Heart right ventricle (tissue), 16 donors: ENCODE results near the gene DRD3. TPM values are rescaled to one million over a fixed set of nuclear protein-coding genes. Genes with fewer than 3 reads are reported as not detected.

ENCODE experiments used
- ATAC-seq, 8 donors: fragments of 200-7000 bp; cut with Tn5 transposase; one replicate each; pipeline ENCODE4 v1.9.1; 2020; ENCODE audit warnings: mild to moderate bottlenecking in 8 of 8, moderate library complexity in 8 of 8, moderate number of reproducible peaks in 1 of 8
- DNase-seq, 2 donors: peaks; one replicate each; pipeline ENCODE4 v3.0.0-alpha.2; 2020
- H3K27ac ChIP-seq, 10 donors: fragments of 200-600 bp; sonication (generic) in 2 of 10; one replicate each; pipeline versions ENCODE4 v1.5.0 to v1.8.0; 2020 to 2022; ENCODE audit warnings: mild to moderate bottlenecking in 3 of 10
- H3K27me3 ChIP-seq, 7 donors: fragments of 200-600 bp; one replicate each; pipeline ENCODE4 v1.8.0; 2021 to 2022; ENCODE audit warnings: mild to moderate bottlenecking in 2 of 7
- H3K36me3 ChIP-seq, 9 donors: fragments of 200-600 bp; sonication (generic) in 1 of 9; one replicate each; pipeline versions ENCODE4 v1.5.0 to v1.8.0; 2020 to 2022; ENCODE audit warnings: mild to moderate bottlenecking in 2 of 9
- H3K4me1 ChIP-seq, 9 donors: fragments of 200-600 bp; sonication (generic) in 1 of 9; one replicate each; pipeline versions ENCODE4 v1.5.0 to v1.8.0; 2020 to 2022; ENCODE audit warnings: mild to moderate bottlenecking in 4 of 9
- H3K4me3 ChIP-seq, 10 donors: fragments of 200-600 bp; sonication (generic) in 2 of 10; one replicate each; pipeline versions ENCODE4 v1.5.0 to v1.8.0; 2020 to 2022; ENCODE audit warnings: mild to moderate bottlenecking in 7 of 10, moderate library complexity in 2 of 10
- H3K9me3 ChIP-seq, 11 donors: fragments of 200-600 bp in 10 of 11; sonication (generic) in 2 of 11; one replicate each; pipeline versions ENCODE4 v1.5.0 to v1.8.0; 2013 to 2022; ENCODE audit warnings: mild to moderate bottlenecking in 2 of 11, control low read depth in 1 of 11, moderate library complexity in 1 of 11
- WGBS, 2 donors: extraction: QIAGEN DNeasy Blood & Tissue Kit; methylation state at CpG; one replicate each; pipeline ENCODE4 v1.1.7; 2013; ENCODE audit warnings: inconsistent platforms in 1 of 2; 5-methylcytosine and 5-hydroxymethylcytosine counted together
- intact Hi-C, 10 donors: fragments of 100-400 bp; cut with DNase I; formaldehyde crosslinking; loops; one replicate each; pipeline versions ENCODE4 v1.11.1 to v1.14.2; 2022
- polyA plus RNA-seq, 2 donors: library from polyadenylated mRNA; stranded (reverse); fragments of 200-250 nt; gene quantifications; one replicate each; pipeline ENCODE4 v1.2.3, GENCODE V29; 2013
- total RNA-seq, 10 donors: library from RNA; stranded (reverse); fragmentation: NEBNext Ultra II Directional in 3 of 10; extraction: Animal tissue kit (Norgen Biotek cat#: 25700) in 3 of 10; gene quantifications; one replicate each; pipeline versions ENCODE4 v1.2.1 to v1.2.4, GENCODE V29; 2021 to 2023
- TF ChIP-seq, protein P1 (sequence below), 9 donors: fragments of 200-600 bp; sonication (generic) in 2 of 9; IDR thresholded peaks; one replicate each; pipeline versions ENCODE4 v1.5.0 to v1.8.0; 2021 to 2022; ENCODE audit warnings: antibody characterized with exemption in 9 of 9, mild to moderate bottlenecking in 5 of 9, moderate library complexity in 1 of 9
- donor health status: Arrhythmogenic right ventricular cardiomyopathy.
- donor health status: ischemic (EF 13 %, LVEDD 7.1; RV severe dilation, severe dysfunction).
- donor health status: healthy with polysubstance abuse.
- donor health status: DM: no; HTN: yes; CAD: no.
- donor health status: DM: no; HTN: no; CAD: no.
- donor health status: ischemic (EF 25% LVEDD 6.9; RV normal size, moderate dysfunction).
- donor health status: ischemic (EF 25% LVEDD 5.7; RV mildly dilated, moderate dysfunction).
- donor health status: healthy.
- donor health status: DM: yes; HTN: yes; CAD: no.
- donor health status: Ischemic cardiomyopathy.
- donor health status: ischemic (EF 35%, LVEDD 5.7; RV mildly dilated, moderate dysfunction).
- donor health status: nonischemic (EF 11% LVEDD 7.7; RV severe dilation, severe dysfunction).
- donor health status: DM: yes; HTN: yes; CAD: no.
- donor health status: PGD.
- donor health status: ischemic (EF 29% LVEDD 5.4; RV normal size, mild dysfunction).
- donor health status: nonischemic (EF 23%, LVEDD 6.1; RV moderate dilation, normal function).

DRD3 gene
- total and polyA plus RNA-seq, 12 donors: not detected

DNA sequence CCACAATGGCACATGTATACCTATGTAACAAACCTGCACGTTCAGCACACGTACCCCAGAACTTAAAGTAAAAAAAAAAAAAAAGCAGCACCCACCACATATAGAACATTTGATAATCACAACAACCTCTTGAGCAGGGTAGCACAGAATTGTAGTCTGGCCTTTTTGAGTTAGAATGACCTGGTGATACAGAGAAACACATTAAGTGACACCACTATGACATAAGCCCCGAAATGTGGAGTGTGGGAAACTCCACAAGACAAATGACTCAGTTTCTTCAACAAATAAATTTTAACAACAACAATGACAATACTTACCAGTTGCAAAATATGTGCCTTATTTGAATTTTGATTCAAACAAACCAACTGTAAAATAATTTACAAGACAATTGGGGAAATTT is 46.4 kb downstream of the DRD3 start:
- Histone ChIP-seq H3K36me3 (no peaks in the 10 kb centered on the region), H3K9me3 (no peaks in the 10 kb centered on the region), H3K27ac (no peak overlapping the region), H3K4me3 (no peak overlapping the region), H3K4me1 (no peaks in the 10 kb centered on the region), H3K27me3 (no peaks in the 10 kb centered on the region)
- intact Hi-C loops: no loop called here
- DNase-seq (no peak), ATAC-seq (no peak)
- WGBS, 2 donors: 97 to 98% methylated on average over 3 of the region's 3 CpGs
- TF ChIP-seq, protein P1, sequence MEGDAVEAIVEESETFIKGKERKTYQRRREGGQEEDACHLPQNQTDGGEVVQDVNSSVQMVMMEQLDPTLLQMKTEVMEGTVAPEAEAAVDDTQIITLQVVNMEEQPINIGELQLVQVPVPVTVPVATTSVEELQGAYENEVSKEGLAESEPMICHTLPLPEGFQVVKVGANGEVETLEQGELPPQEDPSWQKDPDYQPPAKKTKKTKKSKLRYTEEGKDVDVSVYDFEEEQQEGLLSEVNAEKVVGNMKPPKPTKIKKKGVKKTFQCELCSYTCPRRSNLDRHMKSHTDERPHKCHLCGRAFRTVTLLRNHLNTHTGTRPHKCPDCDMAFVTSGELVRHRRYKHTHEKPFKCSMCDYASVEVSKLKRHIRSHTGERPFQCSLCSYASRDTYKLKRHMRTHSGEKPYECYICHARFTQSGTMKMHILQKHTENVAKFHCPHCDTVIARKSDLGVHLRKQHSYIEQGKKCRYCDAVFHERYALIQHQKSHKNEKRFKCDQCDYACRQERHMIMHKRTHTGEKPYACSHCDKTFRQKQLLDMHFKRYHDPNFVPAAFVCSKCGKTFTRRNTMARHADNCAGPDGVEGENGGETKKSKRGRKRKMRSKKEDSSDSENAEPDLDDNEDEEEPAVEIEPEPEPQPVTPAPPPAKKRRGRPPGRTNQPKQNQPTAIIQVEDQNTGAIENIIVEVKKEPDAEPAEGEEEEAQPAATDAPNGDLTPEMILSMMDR (IDR thresholded peaks at IDR 0.05): no peak

DNA sequence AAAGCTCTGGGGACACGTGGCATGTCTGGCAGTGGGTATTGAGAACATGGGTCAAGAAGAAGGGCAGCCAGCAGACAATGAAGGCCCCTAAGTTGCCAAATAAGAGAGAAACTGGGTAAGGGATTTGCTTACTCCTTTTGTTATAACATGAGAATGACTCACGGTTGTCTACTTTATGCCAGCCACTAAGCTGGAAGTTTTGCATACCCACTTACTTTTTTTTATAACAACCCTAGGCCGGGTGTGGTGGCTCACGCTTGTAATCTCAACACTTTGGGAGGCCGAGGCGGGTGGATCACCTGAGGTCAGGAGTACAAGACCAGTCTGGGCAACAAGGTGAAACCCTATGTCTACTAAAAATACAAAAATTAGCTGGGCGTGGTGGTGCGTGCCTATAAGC is 50.0 kb downstream of the DRD3 start:
- peaks cover 0 to under 1% (median 0%) of the 10 kb centered on the region in 9 donors for H3K4me1 ChIP-seq
- ATAC-seq (no peak), DNase-seq (no peak)
- H3K27me3 ChIP-seq: no peaks in the 10 kb centered on the region
- TF ChIP-seq, protein P1 (IDR thresholded peaks at IDR 0.05): no peak
- intact Hi-C loops: no loop called here
- H3K9me3 ChIP-seq: no peaks in the 10 kb centered on the region
- no peak overlapping the region for H3K27ac ChIP-seq
- H3K36me3 ChIP-seq: no peaks in the 10 kb centered on the region
- no peak overlapping the region for H3K4me3 ChIP-seq
- WGBS, 2 donors: 94 to 97% methylated on average over 8 of the region's 8 CpGs

DNA sequence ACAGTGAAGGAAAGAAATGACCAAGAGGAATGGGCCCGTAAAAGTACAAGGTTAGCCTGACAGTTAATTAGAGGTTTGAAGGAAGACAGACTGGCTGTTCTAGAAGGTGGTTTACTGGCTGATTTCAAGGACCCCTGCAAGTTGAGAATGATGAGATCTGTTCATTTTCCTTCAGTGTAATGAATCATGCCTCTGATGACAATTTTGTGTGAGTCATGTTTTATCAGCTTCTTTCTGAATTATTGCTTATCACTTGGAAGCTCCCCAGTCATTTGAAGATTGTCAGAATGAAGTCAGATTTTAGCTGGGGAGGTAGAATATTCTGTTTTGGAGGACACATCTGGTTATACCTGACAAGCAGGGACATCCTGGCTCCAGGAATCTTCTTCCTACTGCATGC is 50.6 kb downstream of the DRD3 start:
- TF ChIP-seq, protein P1 (IDR thresholded peaks at IDR 0.05): no peak
- Histone ChIP-seq H3K4me3 (no peak overlapping the region), H3K27me3 (no peaks in the 10 kb centered on the region), H3K27ac (no peak overlapping the region), H3K4me1 (peaks cover 0 to 7% (median 0%) of the 10 kb centered on the region in 9 donors), H3K36me3 (no peaks in the 10 kb centered on the region), H3K9me3 (no peaks in the 10 kb centered on the region)
- DNase-seq (no peak), ATAC-seq (no peak)
- WGBS, 2 donors: 66 to 73% methylated on average over 1 of the region's 1 CpG
- intact Hi-C loops: no loop called here

DNA sequence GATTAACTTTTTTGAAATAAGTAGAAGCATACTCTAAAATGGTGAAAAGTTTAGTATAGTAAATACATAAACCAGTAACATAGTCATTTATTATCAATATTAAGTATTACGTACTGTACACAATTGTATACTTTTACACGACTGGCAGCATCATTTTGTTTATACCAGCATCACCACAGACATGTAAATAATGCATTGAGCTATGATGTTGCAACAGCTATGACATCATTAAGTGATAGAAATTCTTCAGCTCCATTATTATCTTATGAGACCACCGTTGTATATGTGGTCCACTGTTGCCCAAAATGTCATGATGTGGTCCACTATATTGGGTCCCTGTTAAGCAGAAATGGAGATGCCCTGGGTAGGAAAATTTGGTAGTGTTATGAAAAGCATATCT is 51.3 kb downstream of the DRD3 start:
- Histone ChIP-seq H3K27me3 (no peaks in the 10 kb centered on the region), H3K36me3 (no peaks in the 10 kb centered on the region), H3K27ac (no peak overlapping the region), H3K4me1 (peaks cover 0 to 14% (median 3%) of the 10 kb centered on the region in 9 donors), H3K4me3 (no peak overlapping the region), H3K9me3 (no peaks in the 10 kb centered on the region)
- 88 to 89% methylated on average over 3 of the region's 3 CpGs for WGBS, 2 donors
- no peak for DNase-seq
- ATAC-seq: no peak
- TF ChIP-seq, protein P1 (IDR thresholded peaks at IDR 0.05): no peak
- intact Hi-C loops: no loop called here
